Measurements from ENCODE around the gene SPINK7.

Gene SPINK7

DNA sequence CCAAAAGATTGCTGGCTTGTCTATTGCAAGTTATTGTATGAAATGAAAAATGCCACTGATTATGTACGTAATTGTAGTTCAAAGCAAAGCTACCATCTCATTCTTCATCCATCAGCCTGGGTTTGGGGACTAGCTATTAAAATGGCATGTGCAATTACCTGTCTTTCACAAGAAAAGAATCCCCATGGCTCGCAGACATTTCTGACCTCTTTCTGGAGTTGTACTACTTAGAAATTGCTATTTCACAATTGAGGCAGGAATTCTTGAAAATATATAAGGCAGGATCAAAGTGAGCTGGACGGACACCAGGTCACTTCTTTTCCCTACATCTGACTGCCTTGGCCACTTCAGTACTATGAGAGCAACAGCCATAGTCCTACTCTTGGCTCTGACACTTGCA is 23.0 kb downstream of the SPINK7 start, which contains the start of gene SPINK9:
TSS of gene SPINK9 (plus strand) at position 301 of the 400 bp plus-strand sequence. CDS start at position 356, 55 bp downstream.
- no peak within 1 kb of the TSS for H3K18ac ChIP-seq (ENCODE audit: low read length)
- no peak within 1 kb of the TSS for H3K23ac ChIP-seq (ENCODE audit: low read depth, low read length, poor library complexity)
- no peak within 1 kb of the TSS for H3K4me2 ChIP-seq (ENCODE audit: insufficient read depth, low read length, poor library complexity, severe bottlenecking)
- no peak within 1 kb of the TSS for H4K8ac ChIP-seq (ENCODE audit: low read depth, low read length)
- H3K9ac ChIP-seq (ENCODE audit: low read depth, low read length, poor library complexity) = no peak within 1 kb of the TSS
- H2BK12ac ChIP-seq (ENCODE audit: low read length) = no peak within 1 kb of the TSS
- no peaks in the 10 kb centered on the region for H3K9me3 ChIP-seq (replicated peaks in 1 of 2; ENCODE audit: control insufficient read depth in 2 of 2, insufficient read depth in 1 of 2, low read depth in 1 of 2, low read length in 2 of 2)
- H3K4me3 ChIP-seq (ENCODE audit: low read length in 2 of 2) = no peak within 1 kb of the TSS
- no peak within 1 kb of the TSS for H2BK120ac ChIP-seq (ENCODE audit: low read depth, low read length)
- no peaks in the 10 kb centered on the region for H3K36me3 ChIP-seq (replicated peaks in 1 of 2; ENCODE audit: control insufficient read depth in 2 of 2, insufficient read depth in 2 of 2, low read length in 2 of 2)
- H4K91ac ChIP-seq (ENCODE audit: low read depth, low read length, poor library complexity) = no peak within 1 kb of the TSS
- H2AFZ ChIP-seq (ENCODE audit: low read length) = no peak within 1 kb of the TSS
- no peaks in the 10 kb centered on the region for H3K79me1 ChIP-seq (ENCODE audit: low read depth, low read length)
- no CpG with 5 or more reads among the region's 3 CpGs for WGBS, 2 donors (ENCODE audit: extremely low coverage in 2 of 2, insufficient read length in 2 of 2, insufficient replicate concordance in 1 of 2)
- no peak for DNase-seq (ENCODE audit: low spot score)
- H3K14ac ChIP-seq (ENCODE audit: low read length) = no peak within 1 kb of the TSS
- H3K4ac ChIP-seq (ENCODE audit: low read length) = no peak within 1 kb of the TSS
- no peak within 1 kb of the TSS for H2AK5ac ChIP-seq (ENCODE audit: low read depth, low read length)
- peaks cover 0 to 9% of the 10 kb centered on the region in 2 donors for H3K4me1 ChIP-seq (ENCODE audit: control insufficient read depth in 2 of 2, insufficient read depth in 1 of 2, low read depth in 1 of 2, low read length in 2 of 2)
- no peak within 1 kb of the TSS for H3K27ac ChIP-seq (replicated peaks; ENCODE audit: low read length)
- no peak within 1 kb of the TSS for H2BK5ac ChIP-seq (ENCODE audit: low read length)
- H2BK15ac ChIP-seq (ENCODE audit: low read length) = no peak within 1 kb of the TSS
- H3K27me3 ChIP-seq (ENCODE audit: control insufficient read depth in 3 of 3, insufficient read depth in 3 of 3, low read depth in 1 of 3, low read length in 3 of 3) = no peaks in the 10 kb centered on the region

DNA sequence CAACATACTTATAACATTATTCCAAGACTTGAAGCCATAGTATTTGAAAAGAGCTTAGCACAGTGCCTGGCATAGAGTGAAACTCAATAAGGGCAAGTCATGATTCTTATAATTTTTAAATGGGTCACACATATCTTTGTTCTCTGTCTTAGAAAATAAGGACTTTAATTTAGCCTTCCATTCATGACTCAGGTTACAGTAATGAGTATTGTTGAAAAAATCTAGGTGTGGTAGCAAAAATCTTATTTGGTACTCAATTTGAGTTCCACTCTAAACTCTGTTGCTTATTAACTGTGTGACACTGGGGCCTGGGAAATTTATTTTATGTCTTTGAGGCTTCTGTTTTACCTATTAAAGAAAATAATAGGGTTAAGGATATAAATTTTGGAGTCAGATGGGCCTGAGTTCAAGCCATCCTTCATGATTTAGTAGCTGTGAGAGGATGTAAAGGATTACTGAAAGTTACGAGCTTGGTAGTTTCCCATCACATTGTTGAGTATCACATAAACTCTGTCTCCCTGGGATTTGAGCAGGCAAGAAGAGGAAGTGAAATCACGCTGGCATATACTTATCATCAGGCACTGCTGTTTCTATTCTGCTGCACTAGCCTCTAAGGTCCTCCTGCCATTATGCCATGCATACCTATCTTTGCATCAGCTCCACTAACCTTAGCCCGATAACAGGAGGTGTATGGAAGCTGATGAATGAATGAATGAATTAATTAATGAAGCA is 24.6 kb downstream of the SPINK7 start:
- no peak overlapping the region for H3K14ac ChIP-seq (ENCODE audit: low read length)
- H3K18ac ChIP-seq (ENCODE audit: low read length) = no peak overlapping the region
- peaks cover 0 to 9% of the 10 kb centered on the region in 2 donors for H3K4me1 ChIP-seq (ENCODE audit: control insufficient read depth in 2 of 2, insufficient read depth in 1 of 2, low read depth in 1 of 2, low read length in 2 of 2)
- H2BK5ac ChIP-seq (ENCODE audit: low read length) = no peak overlapping the region
- H3K9ac ChIP-seq (ENCODE audit: low read depth, low read length, poor library complexity) = no peak overlapping the region
- H3K79me1 ChIP-seq (ENCODE audit: low read depth, low read length) = no peaks in the 10 kb centered on the region
- no peak overlapping the region for H4K8ac ChIP-seq (ENCODE audit: low read depth, low read length)
- no peak for DNase-seq (ENCODE audit: low spot score)
- H4K91ac ChIP-seq (ENCODE audit: low read depth, low read length, poor library complexity) = no peak overlapping the region
- no peak overlapping the region for H2AFZ ChIP-seq (ENCODE audit: low read length)
- no peak overlapping the region for H3K4me2 ChIP-seq (ENCODE audit: insufficient read depth, low read length, poor library complexity, severe bottlenecking)
- H3K23ac ChIP-seq (ENCODE audit: low read depth, low read length, poor library complexity) = no peak overlapping the region
- no peak overlapping the region for H3K27ac ChIP-seq (replicated peaks; ENCODE audit: low read length)
- no peak overlapping the region for H2BK12ac ChIP-seq (ENCODE audit: low read length)
- WGBS, 2 donors (ENCODE audit: extremely low coverage in 2 of 2, insufficient read length in 2 of 2, insufficient replicate concordance in 1 of 2) = no CpG with 5 or more reads among the region's 3 CpGs
- no peaks in the 10 kb centered on the region for H3K9me3 ChIP-seq (replicated peaks in 1 of 2; ENCODE audit: control insufficient read depth in 2 of 2, insufficient read depth in 1 of 2, low read depth in 1 of 2, low read length in 2 of 2)
- no peaks in the 10 kb centered on the region for H3K36me3 ChIP-seq (replicated peaks in 1 of 2; ENCODE audit: control insufficient read depth in 2 of 2, insufficient read depth in 2 of 2, low read length in 2 of 2)
- H3K27me3 ChIP-seq (ENCODE audit: control insufficient read depth in 3 of 3, insufficient read depth in 3 of 3, low read depth in 1 of 3, low read length in 3 of 3) = no peaks in the 10 kb centered on the region
- no peak overlapping the region for H2BK15ac ChIP-seq (ENCODE audit: low read length)
- H3K4ac ChIP-seq (ENCODE audit: low read length) = no peak overlapping the region
- H2AK5ac ChIP-seq (ENCODE audit: low read depth, low read length) = no peak overlapping the region
- no peak overlapping the region for H3K4me3 ChIP-seq (ENCODE audit: low read length in 2 of 2)
- no peak overlapping the region for H2BK120ac ChIP-seq (ENCODE audit: low read depth, low read length)

DNA sequence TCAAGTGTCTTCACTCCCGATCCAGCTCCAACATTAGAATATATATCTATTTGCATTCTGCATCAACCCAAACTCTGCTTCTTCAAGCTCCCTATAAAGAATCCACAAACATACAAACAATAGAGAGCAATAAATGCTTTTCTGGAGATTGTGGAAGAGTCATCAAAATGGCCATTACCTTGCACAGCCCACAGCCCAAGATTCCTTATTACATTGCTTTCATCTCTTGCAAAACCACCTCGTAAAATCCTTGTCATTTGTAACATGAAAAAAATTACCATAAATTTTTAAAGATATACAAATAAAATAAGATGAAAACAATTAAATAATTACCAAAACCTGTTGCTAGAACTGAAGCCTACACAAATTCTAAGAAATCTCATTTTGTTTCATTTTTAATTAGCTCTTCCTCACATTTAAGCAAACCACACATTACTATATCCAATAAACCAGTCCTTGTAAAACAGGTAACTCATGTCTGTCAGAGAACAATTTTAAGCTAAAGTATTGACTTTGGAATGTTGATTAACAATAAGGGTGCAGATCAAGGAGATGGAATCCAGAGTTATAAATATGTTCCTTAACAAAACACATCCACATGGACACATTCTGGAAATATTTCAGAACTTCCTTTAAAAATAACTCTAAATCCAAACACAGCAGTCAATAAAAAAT is 30.3 kb downstream of the SPINK7 start:
- H2AFZ ChIP-seq (ENCODE audit: low read length) = no peak overlapping the region
- no CpG with 5 or more reads among the region's 2 CpGs for WGBS, 2 donors (ENCODE audit: extremely low coverage in 2 of 2, insufficient read length in 2 of 2, insufficient replicate concordance in 1 of 2)

DNA sequence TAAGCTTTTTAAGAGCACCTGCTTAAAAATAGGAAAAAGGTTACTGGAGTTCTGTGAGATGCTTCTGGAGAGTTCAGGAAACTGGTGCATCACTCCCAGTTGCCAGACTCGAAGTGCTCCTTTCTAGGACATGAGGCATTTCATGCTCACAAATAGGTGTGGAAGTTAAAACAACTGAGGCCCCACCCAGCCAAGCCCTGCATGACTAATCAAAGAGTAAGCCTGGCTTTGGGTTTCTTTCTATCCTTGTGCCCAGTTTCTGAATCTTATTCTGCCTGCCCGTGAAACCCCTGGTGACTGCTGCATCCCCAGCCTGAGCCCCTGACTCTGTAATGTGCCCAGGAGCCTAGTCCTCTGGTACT is 30.8 kb downstream of the SPINK7 start:
- H2BK120ac ChIP-seq (ENCODE audit: low read depth, low read length) = no peak overlapping the region
- H3K4me2 ChIP-seq (ENCODE audit: insufficient read depth, low read length, poor library complexity, severe bottlenecking) = no peak overlapping the region
- no peak overlapping the region for H3K9ac ChIP-seq (ENCODE audit: low read depth, low read length, poor library complexity)
- DNase-seq (ENCODE audit: low spot score) = no peak
- no peak overlapping the region for H3K27ac ChIP-seq (replicated peaks; ENCODE audit: low read length)
- no peaks in the 10 kb centered on the region for H3K27me3 ChIP-seq (ENCODE audit: control insufficient read depth in 3 of 3, insufficient read depth in 3 of 3, low read depth in 1 of 3, low read length in 3 of 3)
- WGBS, 2 donors (ENCODE audit: extremely low coverage in 2 of 2, insufficient read length in 2 of 2, insufficient replicate concordance in 1 of 2) = no CpG with 5 or more reads among the region's 2 CpGs
- no peaks in the 10 kb centered on the region for H3K9me3 ChIP-seq (replicated peaks in 1 of 2; ENCODE audit: control insufficient read depth in 2 of 2, insufficient read depth in 1 of 2, low read depth in 1 of 2, low read length in 2 of 2)
- no peaks in the 10 kb centered on the region for H3K79me1 ChIP-seq (ENCODE audit: low read depth, low read length)
- no peak overlapping the region for H2BK15ac ChIP-seq (ENCODE audit: low read length)
- H3K36me3 ChIP-seq (replicated peaks in 1 of 2; ENCODE audit: control insufficient read depth in 2 of 2, insufficient read depth in 2 of 2, low read length in 2 of 2) = no peaks in the 10 kb centered on the region
- H4K8ac ChIP-seq (ENCODE audit: low read depth, low read length) = no peak overlapping the region
- H3K4ac ChIP-seq (ENCODE audit: low read length) = no peak overlapping the region
- no peak overlapping the region for H2BK5ac ChIP-seq (ENCODE audit: low read length)
- no peak overlapping the region for H3K4me3 ChIP-seq (ENCODE audit: low read length in 2 of 2)
- no peak overlapping the region for H3K14ac ChIP-seq (ENCODE audit: low read length)
- no peak overlapping the region for H3K23ac ChIP-seq (ENCODE audit: low read depth, low read length, poor library complexity)
- no peak overlapping the region for H2AK5ac ChIP-seq (ENCODE audit: low read depth, low read length)
- no peak overlapping the region for H4K91ac ChIP-seq (ENCODE audit: low read depth, low read length, poor library complexity)
- H3K18ac ChIP-seq (ENCODE audit: low read length) = no peak overlapping the region
- H2AFZ ChIP-seq (ENCODE audit: low read length) = no peak overlapping the region
- peaks cover 0 to 4% of the 10 kb centered on the region in 2 donors for H3K4me1 ChIP-seq (ENCODE audit: control insufficient read depth in 2 of 2, insufficient read depth in 1 of 2, low read depth in 1 of 2, low read length in 2 of 2)
- H2BK12ac ChIP-seq (ENCODE audit: low read length) = no peak overlapping the region

More for the DNA sequence above, 30.3 kb downstream of the SPINK7 start:
- no peak overlapping the region for H2BK120ac ChIP-seq (ENCODE audit: low read depth, low read length)
- no peak overlapping the region for H3K4ac ChIP-seq (ENCODE audit: low read length)
- H4K8ac ChIP-seq (ENCODE audit: low read depth, low read length) = no peak overlapping the region
- H2AK5ac ChIP-seq (ENCODE audit: low read depth, low read length) = no peak overlapping the region
- H2BK12ac ChIP-seq (ENCODE audit: low read length) = no peak overlapping the region
- H3K9me3 ChIP-seq (replicated peaks in 1 of 2; ENCODE audit: control insufficient read depth in 2 of 2, insufficient read depth in 1 of 2, low read depth in 1 of 2, low read length in 2 of 2) = no peaks in the 10 kb centered on the region
- H2BK5ac ChIP-seq (ENCODE audit: low read length) = no peak overlapping the region
- H3K4me1 ChIP-seq (ENCODE audit: control insufficient read depth in 2 of 2, insufficient read depth in 1 of 2, low read depth in 1 of 2, low read length in 2 of 2) = peaks cover 0 to 4% of the 10 kb centered on the region in 2 donors
- no peak overlapping the region for H4K91ac ChIP-seq (ENCODE audit: low read depth, low read length, poor library complexity)
- no peak overlapping the region for H3K9ac ChIP-seq (ENCODE audit: low read depth, low read length, poor library complexity)
- no peak overlapping the region for H2BK15ac ChIP-seq (ENCODE audit: low read length)
- H3K23ac ChIP-seq (ENCODE audit: low read depth, low read length, poor library complexity) = no peak overlapping the region
- H3K4me2 ChIP-seq (ENCODE audit: insufficient read depth, low read length, poor library complexity, severe bottlenecking) = no peak overlapping the region
- H3K4me3 ChIP-seq (ENCODE audit: low read length in 2 of 2) = no peak overlapping the region
- H3K79me1 ChIP-seq (ENCODE audit: low read depth, low read length) = no peaks in the 10 kb centered on the region
- H3K18ac ChIP-seq (ENCODE audit: low read length) = no peak overlapping the region
- no peaks in the 10 kb centered on the region for H3K27me3 ChIP-seq (ENCODE audit: control insufficient read depth in 3 of 3, insufficient read depth in 3 of 3, low read depth in 1 of 3, low read length in 3 of 3)
- no peak overlapping the region for H3K27ac ChIP-seq (replicated peaks; ENCODE audit: low read length)
- H3K14ac ChIP-seq (ENCODE audit: low read length) = no peak overlapping the region
- H3K36me3 ChIP-seq (replicated peaks in 1 of 2; ENCODE audit: control insufficient read depth in 2 of 2, insufficient read depth in 2 of 2, low read length in 2 of 2) = no peaks in the 10 kb centered on the region
- DNase-seq (ENCODE audit: low spot score) = no peak

Measured in neuronal stem cell (in vitro differentiated cells).